Colonic mucosa (tissue), 4 donors: ENCODE data around the gene KCNJ5. TPM values are rescaled to one million over a fixed set of nuclear protein-coding genes. Genes with fewer than 3 reads are reported as not detected.

ENCODE experiments used
- DNase-seq: peaks from one replicate; pipeline ENCODE4 v3.0.0-alpha.2; 2020
- H3K27ac ChIP-seq: fragments of 200-600 bp; one replicate; pipeline ENCODE4 v1.8.0; 2021
- H3K27me3 ChIP-seq: fragments of 200-600 bp; one replicate; pipeline ENCODE4 v1.8.0; 2021
- H3K36me3 ChIP-seq: fragments of 200-600 bp; one replicate; pipeline ENCODE4 v1.8.0; 2021
- H3K4me1 ChIP-seq: fragments of 200-600 bp; one replicate; pipeline ENCODE4 v1.8.0; 2021; ENCODE audit warnings: mild to moderate bottlenecking
- H3K4me3 ChIP-seq: fragments of 200-600 bp; one replicate; pipeline ENCODE4 v1.8.0; 2021
- H3K9ac ChIP-seq, 2 donors: one replicate each; pipeline ENCODE4 v1.7.0; 2013; ENCODE audit warnings: control low read depth in 2 of 2, low read depth in 2 of 2, low read length in 2 of 2
- H3K9me3 ChIP-seq: fragments of 200-600 bp; one replicate; pipeline ENCODE4 v1.8.0; 2021
- intact Hi-C: fragments of 100-400 bp; cut with DNase I; formaldehyde crosslinking; loops from one replicate; pipeline ENCODE4 v1.14.1; 2022
- total RNA-seq, 2 donors: library from RNA; stranded (reverse); fragmentation: NEBNext Ultra II Directional in 1 of 2; extraction: Animal tissue kit (Norgen Biotek cat#: 25700) in 1 of 2; gene quantifications; one replicate each; pipeline ENCODE4 v1.2.1, GENCODE V29; 2021
- TF ChIP-seq, protein P1 (sequence below): fragments of 200-600 bp; IDR thresholded peaks from one replicate; pipeline ENCODE4 v1.8.0; 2022; ENCODE audit warnings: antibody characterized with exemption, mild to moderate bottlenecking
- donor health status: healthy.
- donor health status: DM: no; HTN: no; CAD: no.
- donor health status: DM: no; HTN: no; CAD: no.

The KCNJ5 gene
- total RNA-seq, 2 donors from 2014 or later, result 0.15 to 0.66 TPM

GRCh38 chr11:128857341-128857740 lies 33.8 kb upstream of the KCNJ5 start:
- no peak overlapping the region for H3K27ac ChIP-seq
- TF ChIP-seq, protein P1, sequence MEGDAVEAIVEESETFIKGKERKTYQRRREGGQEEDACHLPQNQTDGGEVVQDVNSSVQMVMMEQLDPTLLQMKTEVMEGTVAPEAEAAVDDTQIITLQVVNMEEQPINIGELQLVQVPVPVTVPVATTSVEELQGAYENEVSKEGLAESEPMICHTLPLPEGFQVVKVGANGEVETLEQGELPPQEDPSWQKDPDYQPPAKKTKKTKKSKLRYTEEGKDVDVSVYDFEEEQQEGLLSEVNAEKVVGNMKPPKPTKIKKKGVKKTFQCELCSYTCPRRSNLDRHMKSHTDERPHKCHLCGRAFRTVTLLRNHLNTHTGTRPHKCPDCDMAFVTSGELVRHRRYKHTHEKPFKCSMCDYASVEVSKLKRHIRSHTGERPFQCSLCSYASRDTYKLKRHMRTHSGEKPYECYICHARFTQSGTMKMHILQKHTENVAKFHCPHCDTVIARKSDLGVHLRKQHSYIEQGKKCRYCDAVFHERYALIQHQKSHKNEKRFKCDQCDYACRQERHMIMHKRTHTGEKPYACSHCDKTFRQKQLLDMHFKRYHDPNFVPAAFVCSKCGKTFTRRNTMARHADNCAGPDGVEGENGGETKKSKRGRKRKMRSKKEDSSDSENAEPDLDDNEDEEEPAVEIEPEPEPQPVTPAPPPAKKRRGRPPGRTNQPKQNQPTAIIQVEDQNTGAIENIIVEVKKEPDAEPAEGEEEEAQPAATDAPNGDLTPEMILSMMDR, result no peak
- intact Hi-C loops, result no loop called here

DNA sequence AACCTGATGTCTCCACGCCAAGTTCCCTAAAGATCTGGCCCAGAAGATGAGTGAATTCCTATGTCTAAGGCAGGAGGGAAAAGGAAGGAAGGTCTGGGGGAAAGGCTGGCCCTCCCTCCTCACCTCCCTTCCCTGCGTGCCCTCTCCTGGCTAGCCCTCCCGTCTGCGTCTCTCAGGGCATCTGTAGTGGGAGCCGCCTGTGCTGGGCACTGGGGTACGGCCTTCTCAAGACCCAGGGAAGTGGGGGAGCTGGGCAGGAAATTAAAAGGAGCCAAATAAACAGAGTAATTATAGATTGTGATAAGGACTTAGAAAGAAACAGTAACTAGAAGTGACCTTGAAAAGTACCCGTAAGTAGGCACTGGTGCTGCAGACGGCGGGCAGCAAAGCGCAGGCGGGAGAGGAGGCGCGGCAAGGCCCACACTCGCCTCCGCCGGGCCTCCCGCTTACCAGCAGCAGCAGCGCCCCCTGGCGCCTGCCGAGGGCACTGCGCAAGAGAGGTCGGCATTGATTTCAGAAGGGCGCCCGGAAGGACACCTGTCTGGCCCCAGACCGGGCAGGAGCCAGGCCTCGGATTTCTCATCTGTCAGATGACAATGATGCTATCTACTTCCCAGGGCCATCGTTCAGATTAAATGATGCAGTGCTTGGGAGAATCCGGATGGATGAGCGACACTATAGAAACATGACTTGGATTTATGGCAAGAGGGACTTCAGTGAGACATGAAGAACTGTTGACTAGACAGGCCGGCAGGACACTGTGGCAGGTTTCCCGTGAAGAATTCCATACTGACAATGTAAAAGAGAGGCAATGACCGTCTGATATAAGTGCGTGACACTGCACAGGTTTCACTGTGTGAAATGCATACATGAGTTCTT lies 31.4 kb upstream of the KCNJ5 start:
- Histone ChIP-seq H3K4me3 (no peak overlapping the region), H3K4me1 (no peaks in the 10 kb centered on the region), H3K9ac (peak overlapping the region in 1 of 2 donors; percentile 35), H3K27me3 (no peaks in the 10 kb centered on the region), H3K9me3 (no peaks in the 10 kb centered on the region), H3K27ac (no peak overlapping the region), H3K36me3 (no peaks in the 10 kb centered on the region)
- intact Hi-C loops, result no loop called here
- TF ChIP-seq, protein P1, result peak; percentile 92
- DNase-seq, result peak; percentile 80

More at GRCh38 chr11:128857341-128857740, 33.8 kb upstream of the KCNJ5 start:
- no peak for DNase-seq
- Histone ChIP-seq H3K9ac (no peak overlapping the region), H3K9me3 (no peaks in the 10 kb centered on the region), H3K4me1 (no peaks in the 10 kb centered on the region), H3K4me3 (no peak overlapping the region), H3K27me3 (no peaks in the 10 kb centered on the region), H3K36me3 (no peaks in the 10 kb centered on the region)

GRCh38 chr11:128860571-128861361 lies 30.4 kb upstream of the KCNJ5 start:
- intact Hi-C loops, result no loop called here
- TF ChIP-seq, protein P1, result no peak
- H3K27ac ChIP-seq, result no peak overlapping the region
- no peaks in the 10 kb centered on the region for H3K9me3 ChIP-seq
- no peak for DNase-seq
- H3K4me1 ChIP-seq, result no peaks in the 10 kb centered on the region
- H3K27me3 ChIP-seq, result no peaks in the 10 kb centered on the region
- no peak overlapping the region for H3K9ac ChIP-seq
- H3K36me3 ChIP-seq, result no peaks in the 10 kb centered on the region
- no peak overlapping the region for H3K4me3 ChIP-seq

- H3K27ac ChIP-seq, result no peak overlapping the region
Measured at GRCh38 chr11:128862406-128862805, 28.8 kb upstream of the KCNJ5 start.

More at GRCh38 chr11:128862406-128862805, 28.8 kb upstream of the KCNJ5 start:
- no peak for DNase-seq
- Histone ChIP-seq H3K4me3 (no peak overlapping the region), H3K9me3 (no peaks in the 10 kb centered on the region), H3K4me1 (no peaks in the 10 kb centered on the region), H3K27me3 (no peaks in the 10 kb centered on the region), H3K36me3 (no peaks in the 10 kb centered on the region), H3K9ac (no peak overlapping the region)
- intact Hi-C loops, result no loop called here
- TF ChIP-seq, protein P1, result no peak
